MM.1S (cell line): ENCODE measurements around the gene NBPF1.
"Not testable (repeated sequence)": the region's sequence is repeated elsewhere in the genome, so short reads cannot be mapped to it uniquely, and the experiment has no call there.

Source experiments
- DNase-seq: peaks from one replicate; pipeline ENCODE4 v3.0.0-alpha.2; 2015
- H2AFZ ChIP-seq: fragments of 300-600 bp; sonication (generic); 2 replicates; pipeline ENCODE4 v1.6.0; 2016; ENCODE audit warnings: antibody characterized with exemption, low read length
- H3F3A ChIP-seq: fragments of 300-600 bp; sonication (generic); 2 replicates; pipeline ENCODE4 v1.6.1; 2016; ENCODE audit warnings: mild to moderate bottlenecking, antibody characterized with exemption, low read length, moderate library complexity, mixed read lengths; ENCODE audit not compliant: insufficient read depth
- H3K27ac ChIP-seq: fragments of 300-600 bp; sonication (generic); 2 replicates; pipeline ENCODE4 v1.5.1; 2016; ENCODE audit warnings: mild to moderate bottlenecking, low read length
- H3K27me3 ChIP-seq: fragments of 300-600 bp; sonication (generic); replicated peaks from 2 replicates; pipeline ENCODE4 v1.6.0; 2016; ENCODE audit warnings: low read length; ENCODE audit not compliant: insufficient read depth
- H3K36me3 ChIP-seq: fragments of 300-600 bp; sonication (generic); replicated peaks from 2 replicates; pipeline ENCODE4 v1.6.1; 2016; ENCODE audit warnings: mild to moderate bottlenecking, low read length, mixed read lengths; ENCODE audit not compliant: insufficient read depth
- H3K4me1 ChIP-seq: fragments of 300-600 bp; sonication (generic); 2 replicates; pipeline ENCODE4 v1.6.1; 2016; ENCODE audit warnings: low read length, mixed read lengths
- H3K4me2 ChIP-seq: fragments of 300-600 bp; sonication (generic); 2 replicates; pipeline ENCODE4 v1.6.0; 2016; ENCODE audit warnings: low read depth, low read length
- H3K4me3 ChIP-seq: fragments of 300-600 bp; sonication (generic); 2 replicates; pipeline ENCODE4 v1.5.1; 2016; ENCODE audit warnings: low read length, mixed read lengths
- H3K79me2 ChIP-seq: fragments of 300-600 bp; sonication (generic); 2 replicates; pipeline ENCODE4 v1.6.1; 2016; ENCODE audit warnings: mixed run types, low read length, mixed read lengths
- H3K9ac ChIP-seq: fragments of 300-600 bp; sonication (generic); 2 replicates; pipeline ENCODE4 v1.6.1; 2016; ENCODE audit warnings: low read length, mixed read lengths
- H3K9me2 ChIP-seq: fragments of 300-600 bp; sonication (generic); replicated peaks from 2 replicates; pipeline ENCODE4 v1.6.1; 2016; ENCODE audit warnings: mild to moderate bottlenecking, low read length, mixed read lengths; ENCODE audit not compliant: insufficient read depth
- H3K9me3 ChIP-seq: fragments of 300-600 bp; sonication (generic); replicated peaks from 2 replicates; pipeline ENCODE4 v1.6.1; 2016; ENCODE audit warnings: mild to moderate bottlenecking, low read length, mixed read lengths; ENCODE audit not compliant: insufficient read depth
- H4K20me1 ChIP-seq: fragments of 300-600 bp; sonication (generic); 2 replicates; pipeline ENCODE4 v1.6.1; 2016; ENCODE audit warnings: mild to moderate bottlenecking, low read length, moderate library complexity, mixed read lengths; ENCODE audit not compliant: insufficient read depth
- EZH2 ChIP-seq: fragments of 300-600 bp; sonication (generic); optimal IDR thresholded peaks from 2 replicates; pipeline ENCODE3; 2017; ENCODE audit warnings: low read depth, mild to moderate bottlenecking, antibody characterized with exemption, low read length, mixed read lengths
- EZH2phosphoT487 ChIP-seq: fragments of 300-600 bp; sonication (generic); IDR thresholded peaks from 2 replicates; pipeline ENCODE4 v1.6.1; 2018; ENCODE audit warnings: antibody characterized with exemption, low read length
- TF ChIP-seq, protein P1 (sequence below): fragments of 300-600 bp; sonication (generic); IDR thresholded peaks from 2 replicates; pipeline ENCODE4 v1.5.1; 2016; ENCODE audit warnings: antibody characterized with exemption, low read length, mixed read lengths

NBPF1 gene

DNA sequence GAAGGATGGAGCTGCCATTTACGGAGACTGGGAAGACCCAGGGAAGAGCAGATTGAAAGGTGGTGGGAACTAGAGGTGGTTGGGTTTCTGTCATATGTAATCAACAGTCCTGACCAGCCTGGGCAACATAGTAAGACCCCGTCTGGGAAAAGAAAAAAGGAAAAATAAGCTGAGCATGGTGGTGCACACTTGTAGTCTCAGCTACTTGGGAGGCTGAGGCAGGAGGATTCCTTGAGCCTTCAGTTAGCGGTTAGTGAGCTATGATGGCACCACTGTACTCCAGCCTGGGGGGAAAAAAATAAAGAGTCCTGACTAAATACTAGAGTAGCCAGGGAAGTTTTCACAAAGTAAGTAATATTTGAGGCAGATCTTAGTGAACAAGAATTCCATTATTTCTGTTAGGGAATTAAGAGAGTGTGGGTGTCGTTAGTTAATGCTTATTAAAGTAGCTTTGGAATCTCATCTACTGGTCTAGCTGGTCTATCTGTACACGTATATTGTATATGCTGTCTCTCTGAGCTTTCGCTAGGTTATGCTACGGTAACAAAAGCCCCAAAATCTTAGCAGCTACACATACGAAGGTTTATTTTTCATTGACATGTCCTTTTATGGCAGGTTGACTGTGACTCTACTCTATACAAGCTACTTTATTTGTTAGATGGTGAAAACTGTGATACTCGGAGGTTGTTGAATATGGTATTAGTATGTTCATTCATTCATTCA lies 4.4 kb downstream of the NBPF1 start:
- Histone ChIP-seq H3K4me1 (peaks cover 10% of the 10 kb centered on the region), H3K4me3 (no peak overlapping the region), H3K9me3 (no peaks in the 10 kb centered on the region), H3K27me3 (peaks cover 15% of the 10 kb centered on the region), H4K20me1 (no peaks in the 10 kb centered on the region), H3K4me2 (no peak overlapping the region), H2AFZ (no peak overlapping the region), H3K36me3 (no peaks in the 10 kb centered on the region), H3K9ac (no peak overlapping the region), H3K9me2 (no peaks in the 10 kb centered on the region), H3F3A (no peaks in the 10 kb centered on the region), H3K27ac (no peak overlapping the region), H3K79me2 (no peaks in the 10 kb centered on the region)
- TF ChIP-seq EZH2 (no peak), EZH2phosphoT487 (no peak)
- DNase-seq: no peak

DNA sequence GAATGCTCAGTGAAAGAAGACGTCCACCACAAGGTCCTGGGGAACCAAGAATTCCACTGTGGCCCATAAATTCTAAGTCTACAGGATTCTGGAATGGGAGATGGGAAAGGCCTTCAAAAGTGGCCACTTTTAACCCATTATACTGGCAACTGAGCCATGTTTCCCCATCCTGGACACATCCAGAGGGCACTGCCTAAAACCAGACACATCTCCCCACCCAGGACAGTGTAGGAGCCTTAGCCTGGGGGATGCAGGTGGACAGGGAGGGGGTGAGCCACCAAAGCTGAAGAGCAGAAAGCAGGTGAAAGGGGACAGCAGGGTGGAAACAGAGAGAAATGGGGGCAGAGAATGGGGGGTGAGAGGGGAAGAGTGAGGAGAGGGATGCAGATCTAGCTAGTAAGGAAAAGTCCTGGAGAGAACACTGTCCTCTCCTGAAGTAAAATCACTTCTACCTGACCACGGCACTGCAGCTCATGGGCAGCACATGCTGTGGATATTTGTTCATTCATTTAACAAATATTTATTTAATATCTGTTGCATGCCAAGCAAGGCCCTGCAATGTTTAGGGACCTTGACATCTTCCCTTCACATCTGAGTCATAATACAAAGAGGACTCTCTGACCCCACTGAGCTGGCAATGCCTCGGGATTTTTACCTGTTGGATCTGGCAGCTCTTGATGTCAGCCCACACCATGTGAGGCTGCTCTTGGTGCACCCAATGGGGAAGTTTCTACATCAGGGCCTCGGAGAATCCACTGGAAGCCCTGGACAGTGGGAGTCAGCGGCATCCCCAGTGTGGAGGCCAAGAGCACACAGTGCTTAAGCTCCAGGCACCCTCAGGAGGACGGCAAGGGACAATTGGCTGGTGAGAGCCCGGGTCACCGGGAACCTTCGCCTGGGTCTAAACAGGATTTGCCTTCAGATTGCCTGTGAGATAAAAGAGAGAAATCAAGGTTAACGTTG lies 5.2 kb downstream of the NBPF1 start:
- not testable (repeated sequence) for H3K4me1 ChIP-seq, H3K4me3 ChIP-seq, H3K36me3 ChIP-seq, H3K9me2 ChIP-seq, H3K27ac ChIP-seq, H3K4me2 ChIP-seq, H3K9ac ChIP-seq, H2AFZ ChIP-seq, H3F3A ChIP-seq, H3K79me2 ChIP-seq, DNase-seq, H3K9me3 ChIP-seq, H4K20me1 ChIP-seq
- H3K27me3 ChIP-seq: peaks cover 11% of the 10 kb centered on the region

DNA sequence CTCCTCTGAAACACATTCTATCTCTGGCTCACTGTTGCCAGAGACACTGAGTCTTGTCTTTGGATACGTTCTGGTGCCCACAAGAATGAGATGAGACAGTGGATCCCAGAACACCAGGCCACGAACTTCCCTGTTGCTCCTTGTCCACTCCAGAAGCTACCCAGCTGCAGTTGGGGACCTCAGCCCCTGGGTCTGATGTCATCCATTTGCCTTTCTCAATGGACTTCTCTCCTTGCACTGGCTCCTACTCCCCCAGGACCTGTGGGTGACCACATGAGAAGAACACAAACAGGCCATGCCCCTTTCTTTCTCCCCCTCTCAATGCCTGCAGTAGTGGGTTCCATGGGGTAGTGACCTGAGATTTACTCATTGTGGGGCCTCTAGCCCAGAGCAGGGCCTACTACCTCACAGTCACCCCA lies 5.9 kb downstream of the NBPF1 start:
- Histone ChIP-seq H3K4me3 (no peak overlapping the region), H3K27ac (no peak overlapping the region), H3K4me1 (peaks cover 3% of the 10 kb centered on the region; the same call in 1 of the 2 replicates)

DNA sequence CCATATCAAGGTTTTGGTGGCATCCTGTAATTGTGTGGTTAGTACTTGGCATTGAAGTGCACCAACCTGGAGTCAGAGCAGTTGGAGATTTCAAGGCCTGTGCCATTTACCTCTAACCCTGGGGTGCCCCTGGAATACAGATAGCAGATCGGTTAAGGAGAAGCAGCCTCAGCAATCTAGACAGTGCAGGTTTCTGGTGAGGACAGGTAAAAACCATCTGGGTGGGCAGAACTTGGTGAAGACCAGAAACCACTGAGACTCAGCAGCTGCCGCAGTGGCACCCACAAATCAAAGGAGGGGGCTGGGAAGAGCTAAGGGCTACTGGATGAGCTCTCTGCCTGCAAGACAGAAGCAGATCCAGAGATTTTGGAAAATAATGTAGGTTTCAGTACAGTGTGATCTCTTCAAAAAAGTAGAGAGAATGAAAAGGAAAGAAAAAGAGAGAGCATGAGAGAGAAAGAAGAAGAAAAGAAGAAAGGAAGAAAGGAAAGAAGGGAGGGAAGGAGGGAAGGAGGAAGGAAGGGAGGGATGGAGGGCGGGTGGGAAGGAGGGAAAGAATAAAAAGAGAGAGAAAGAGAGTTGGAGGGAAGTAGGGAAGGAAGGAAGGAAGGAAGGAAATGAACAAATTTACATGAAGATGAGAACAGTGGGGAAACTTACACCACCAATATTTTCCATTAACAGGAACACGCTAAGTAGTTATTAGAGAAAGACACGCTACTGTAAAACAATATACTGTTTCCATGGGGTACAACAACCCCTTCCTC lies 6.5 kb downstream of the NBPF1 start:
- H3K9ac ChIP-seq, H4K20me1 ChIP-seq, H3K27ac ChIP-seq, H3K4me1 ChIP-seq, H3K9me3 ChIP-seq, H3K79me2 ChIP-seq, H3K4me3 ChIP-seq, DNase-seq, H3K27me3 ChIP-seq, H3K4me2 ChIP-seq, H2AFZ ChIP-seq, H3K36me3 ChIP-seq, H3K9me2 ChIP-seq, H3F3A ChIP-seq: not testable (repeated sequence)

More for the DNA sequence above, 5.9 kb downstream of the NBPF1 start:
- H3F3A ChIP-seq: no peaks in the 10 kb centered on the region
- H3K79me2 ChIP-seq: no peaks in the 10 kb centered on the region
- TF ChIP-seq, protein P1, sequence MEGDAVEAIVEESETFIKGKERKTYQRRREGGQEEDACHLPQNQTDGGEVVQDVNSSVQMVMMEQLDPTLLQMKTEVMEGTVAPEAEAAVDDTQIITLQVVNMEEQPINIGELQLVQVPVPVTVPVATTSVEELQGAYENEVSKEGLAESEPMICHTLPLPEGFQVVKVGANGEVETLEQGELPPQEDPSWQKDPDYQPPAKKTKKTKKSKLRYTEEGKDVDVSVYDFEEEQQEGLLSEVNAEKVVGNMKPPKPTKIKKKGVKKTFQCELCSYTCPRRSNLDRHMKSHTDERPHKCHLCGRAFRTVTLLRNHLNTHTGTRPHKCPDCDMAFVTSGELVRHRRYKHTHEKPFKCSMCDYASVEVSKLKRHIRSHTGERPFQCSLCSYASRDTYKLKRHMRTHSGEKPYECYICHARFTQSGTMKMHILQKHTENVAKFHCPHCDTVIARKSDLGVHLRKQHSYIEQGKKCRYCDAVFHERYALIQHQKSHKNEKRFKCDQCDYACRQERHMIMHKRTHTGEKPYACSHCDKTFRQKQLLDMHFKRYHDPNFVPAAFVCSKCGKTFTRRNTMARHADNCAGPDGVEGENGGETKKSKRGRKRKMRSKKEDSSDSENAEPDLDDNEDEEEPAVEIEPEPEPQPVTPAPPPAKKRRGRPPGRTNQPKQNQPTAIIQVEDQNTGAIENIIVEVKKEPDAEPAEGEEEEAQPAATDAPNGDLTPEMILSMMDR: no peak
- TF ChIP-seq EZH2 (no peak), EZH2phosphoT487 (no peak)
- H3K9me3 ChIP-seq: no peaks in the 10 kb centered on the region
- H3K36me3 ChIP-seq: no peaks in the 10 kb centered on the region
- no peak for DNase-seq
- peaks cover 6% of the 10 kb centered on the region for H3K27me3 ChIP-seq
- no peaks in the 10 kb centered on the region for H4K20me1 ChIP-seq
- no peak overlapping the region for H3K9ac ChIP-seq
- H3K4me2 ChIP-seq: no peak overlapping the region
- H2AFZ ChIP-seq: no peak overlapping the region
- no peaks in the 10 kb centered on the region for H3K9me2 ChIP-seq
